GM11168 (cell line): Measurements from ENCODE around the gene ZSWIM8.
"Not testable (repeated sequence)": the region's sequence is repeated elsewhere in the genome, so short reads cannot be mapped to it uniquely, and the experiment has no call there.

Experiments used
- in situ Hi-C: fragments of 300-500 bp; cut with MboI; formaldehyde crosslinking; loops from one replicate; pipeline ENCODE4 v1.12.0; 2022; ENCODE audit warnings: low sequenced_read_pairs; ENCODE audit not compliant: unreplicated experiment

Gene ZSWIM8

DNA sequence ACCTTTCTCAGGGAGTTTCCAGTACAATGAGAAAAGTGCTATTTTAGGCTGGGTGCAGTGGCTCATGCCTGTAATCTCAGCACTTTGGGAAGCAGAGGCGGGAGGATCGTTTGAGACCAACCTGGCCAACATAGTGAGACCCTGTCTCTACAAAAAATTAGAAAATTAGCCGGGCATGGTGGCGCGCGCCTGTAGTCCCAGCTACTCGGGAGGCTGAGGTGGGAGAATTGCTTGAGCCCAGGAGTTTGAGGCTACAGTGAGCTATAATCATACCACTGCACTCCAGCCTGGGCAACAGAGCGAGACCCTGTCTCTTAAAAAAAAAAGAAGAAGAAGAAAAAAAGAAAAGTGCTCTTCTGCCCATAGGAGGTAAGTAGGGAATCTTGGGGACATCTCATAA lies 10.6 kb downstream of the ZSWIM8 start:
- in situ Hi-C loops = not testable (repeated sequence)

DNA sequence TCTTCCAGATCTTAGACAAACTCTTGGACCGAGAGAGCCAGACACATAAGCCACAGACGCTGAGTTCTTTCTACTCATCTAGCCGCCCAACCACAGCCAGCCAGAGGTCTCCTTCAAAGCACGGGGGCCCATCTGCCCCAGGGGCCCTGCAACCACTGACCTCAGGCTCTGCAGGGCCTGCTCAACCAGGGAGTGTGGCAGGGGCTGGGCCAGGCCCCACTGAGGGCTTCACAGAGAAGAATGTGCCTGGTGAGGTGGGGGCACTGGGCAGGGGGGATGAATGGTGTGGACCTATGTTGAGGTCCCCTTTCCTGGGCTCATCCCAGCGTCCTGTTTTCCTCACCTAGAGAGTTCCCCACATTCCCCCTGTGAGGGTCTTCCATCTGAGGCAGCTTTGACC lies 11.4 kb downstream of the ZSWIM8 start:
- in situ Hi-C loops = no loop called here

DNA sequence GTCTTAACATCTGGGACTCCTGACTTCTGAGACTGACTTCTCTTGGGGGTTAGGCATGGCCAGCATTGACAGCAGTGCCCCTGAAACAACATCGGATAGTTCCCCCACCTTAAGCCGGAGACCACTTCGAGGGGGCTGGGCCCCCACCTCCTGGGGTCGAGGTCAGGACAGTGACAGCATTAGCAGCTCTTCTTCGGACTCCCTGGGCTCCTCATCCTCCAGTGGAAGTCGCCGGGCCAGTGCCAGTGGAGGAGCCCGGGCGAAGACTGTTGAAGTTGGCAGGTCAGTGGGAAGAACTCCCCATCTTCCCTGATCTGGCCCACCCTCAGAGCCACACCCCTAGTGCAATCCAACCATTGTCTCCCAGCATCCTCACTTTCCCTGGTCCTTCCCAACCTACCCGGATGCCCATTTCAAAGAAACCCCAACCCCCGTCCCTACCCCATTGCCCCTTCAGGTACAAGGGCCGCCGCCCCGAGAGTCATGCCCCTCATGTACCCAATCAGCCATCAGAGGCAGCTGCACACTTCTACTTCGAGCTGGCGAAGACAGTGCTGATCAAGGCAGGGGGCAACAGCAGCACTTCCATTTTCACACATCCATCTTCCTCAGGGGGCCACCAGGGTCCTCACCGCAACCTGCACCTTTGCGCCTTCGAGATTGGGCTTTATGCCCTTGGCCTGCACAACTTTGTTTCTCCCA lies 12.1 kb downstream of the ZSWIM8 start:
- in situ Hi-C loops = no loop called here

DNA sequence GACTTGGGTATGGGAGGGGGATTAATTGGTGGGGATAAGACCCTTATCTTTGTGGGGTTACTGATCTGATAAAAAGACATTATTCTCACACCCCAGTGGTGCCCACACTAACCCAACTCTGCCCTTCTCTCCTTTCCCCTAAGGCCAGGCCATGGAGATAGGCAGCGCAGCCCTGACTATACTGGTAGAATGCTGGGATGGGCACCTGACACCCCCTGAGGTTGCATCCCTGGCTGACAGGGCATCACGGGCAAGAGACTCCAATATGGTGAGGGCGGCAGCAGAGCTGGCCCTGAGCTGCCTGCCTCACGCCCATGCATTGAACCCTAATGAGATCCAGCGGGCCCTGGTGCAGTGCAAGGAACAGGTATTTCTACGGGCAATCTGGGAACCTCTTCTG lies 12.7 kb downstream of the ZSWIM8 start:
- in situ Hi-C loops = no loop called here

DNA sequence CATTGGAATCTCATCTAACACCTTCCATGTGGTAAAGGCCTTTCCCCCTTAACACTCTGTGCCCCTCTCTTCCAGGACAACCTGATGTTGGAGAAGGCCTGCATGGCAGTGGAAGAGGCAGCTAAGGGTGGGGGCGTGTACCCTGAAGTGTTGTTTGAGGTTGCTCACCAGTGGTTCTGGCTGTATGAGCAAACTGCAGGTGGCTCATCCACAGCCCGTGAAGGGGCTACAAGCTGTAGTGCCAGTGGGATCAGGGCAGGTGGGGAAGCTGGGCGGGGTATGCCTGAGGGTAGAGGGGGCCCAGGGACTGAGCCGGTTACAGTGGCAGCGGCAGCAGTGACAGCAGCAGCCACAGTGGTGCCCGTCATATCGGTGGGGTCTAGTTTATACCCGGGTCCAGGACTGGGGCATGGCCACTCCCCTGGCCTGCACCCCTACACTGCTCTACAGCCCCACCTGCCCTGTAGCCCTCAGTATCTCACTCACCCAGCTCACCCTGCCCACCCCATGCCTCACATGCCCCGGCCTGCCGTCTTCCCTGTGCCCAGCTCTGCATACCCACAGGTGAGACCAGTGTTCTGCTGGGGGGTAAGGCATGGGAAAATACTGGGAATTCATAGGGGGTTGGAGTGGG lies 13.6 kb downstream of the ZSWIM8 start:
- in situ Hi-C loops = no loop called here

DNA sequence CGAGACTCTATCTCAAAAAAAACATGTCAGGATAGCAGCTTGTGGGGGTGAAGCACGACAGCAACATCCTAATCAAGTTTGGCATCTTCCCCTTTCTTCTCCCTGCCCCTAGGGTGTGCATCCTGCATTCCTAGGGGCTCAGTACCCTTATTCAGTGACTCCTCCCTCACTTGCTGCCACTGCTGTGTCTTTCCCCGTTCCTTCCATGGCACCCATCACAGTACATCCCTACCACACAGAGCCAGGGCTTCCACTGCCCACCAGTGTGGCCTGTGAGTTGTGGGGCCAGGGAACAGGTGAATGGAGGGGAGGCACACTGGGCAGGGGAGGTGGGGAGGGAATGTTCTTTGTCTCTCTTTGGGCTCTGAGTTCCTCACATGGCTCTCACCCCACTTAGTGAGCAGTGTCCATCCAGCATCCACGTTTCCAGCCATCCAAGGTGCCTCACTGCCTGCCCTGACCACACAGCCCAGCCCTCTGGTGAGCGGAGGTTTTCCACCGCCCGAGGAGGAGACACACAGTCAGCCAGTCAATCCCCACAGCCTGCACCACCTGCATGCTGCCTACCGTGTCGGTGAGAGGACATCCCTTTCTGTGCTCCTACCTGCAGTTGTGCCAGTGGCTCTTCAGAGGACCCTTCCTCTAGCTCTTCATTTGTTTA lies 14.6 kb downstream of the ZSWIM8 start:
- in situ Hi-C loops = no loop called here

GRCh38 chr10:73800560-73801252 lies 15.3 kb downstream of the ZSWIM8 start:
- in situ Hi-C loops = no loop called here

DNA sequence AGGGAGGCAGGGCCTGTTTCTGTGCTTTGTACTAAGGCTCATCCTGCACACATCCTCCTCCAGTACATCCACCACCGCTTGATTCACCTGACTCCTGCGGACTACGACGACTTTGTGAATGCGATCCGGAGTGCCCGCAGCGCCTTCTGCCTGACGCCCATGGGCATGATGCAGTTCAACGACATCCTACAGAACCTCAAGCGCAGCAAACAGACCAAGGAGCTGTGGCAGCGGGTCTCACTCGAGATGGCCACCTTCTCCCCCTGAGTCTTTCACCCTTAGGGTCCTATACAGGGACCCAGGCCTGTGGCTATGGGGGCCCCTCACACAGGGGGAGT lies 15.8 kb downstream of the ZSWIM8 start:
- in situ Hi-C loops = no loop called here

GRCh38 chr10:73802276-73802991 lies 17.0 kb downstream of the ZSWIM8 start:
- in situ Hi-C loops = no loop called here

GRCh38 chr10:73803680-73804286 lies 18.4 kb downstream of the ZSWIM8 start:
- in situ Hi-C loops = no loop called here

GRCh38 chr10:73806176-73806950 lies 21.0 kb downstream of the ZSWIM8 start:
- in situ Hi-C loops = no loop called here

DNA sequence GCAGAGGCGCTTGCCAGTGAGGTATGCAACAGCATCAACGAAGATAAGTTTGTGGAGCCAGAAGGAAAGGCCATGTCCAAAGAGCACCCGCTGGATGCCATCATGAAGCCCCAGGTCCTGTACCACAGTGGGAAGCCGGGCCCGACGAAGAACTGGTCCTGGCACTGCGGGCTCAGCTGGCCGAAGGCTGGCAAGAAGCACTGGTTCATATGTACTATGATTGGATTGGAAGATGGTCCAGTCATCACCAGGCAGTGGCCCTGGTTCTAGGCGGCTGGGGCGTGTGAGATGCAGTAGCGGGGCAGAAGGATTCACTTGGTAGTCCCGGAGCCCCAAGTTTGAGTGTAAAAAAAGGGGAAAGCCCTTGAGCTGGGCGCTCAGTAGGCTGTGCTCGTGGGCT lies 22.1 kb downstream of the ZSWIM8 start:
- in situ Hi-C loops = no loop called here

- in situ Hi-C loops = no loop called here
Measured at GRCh38 chr10:73808021-73808815, 22.8 kb downstream of the ZSWIM8 start.

DNA sequence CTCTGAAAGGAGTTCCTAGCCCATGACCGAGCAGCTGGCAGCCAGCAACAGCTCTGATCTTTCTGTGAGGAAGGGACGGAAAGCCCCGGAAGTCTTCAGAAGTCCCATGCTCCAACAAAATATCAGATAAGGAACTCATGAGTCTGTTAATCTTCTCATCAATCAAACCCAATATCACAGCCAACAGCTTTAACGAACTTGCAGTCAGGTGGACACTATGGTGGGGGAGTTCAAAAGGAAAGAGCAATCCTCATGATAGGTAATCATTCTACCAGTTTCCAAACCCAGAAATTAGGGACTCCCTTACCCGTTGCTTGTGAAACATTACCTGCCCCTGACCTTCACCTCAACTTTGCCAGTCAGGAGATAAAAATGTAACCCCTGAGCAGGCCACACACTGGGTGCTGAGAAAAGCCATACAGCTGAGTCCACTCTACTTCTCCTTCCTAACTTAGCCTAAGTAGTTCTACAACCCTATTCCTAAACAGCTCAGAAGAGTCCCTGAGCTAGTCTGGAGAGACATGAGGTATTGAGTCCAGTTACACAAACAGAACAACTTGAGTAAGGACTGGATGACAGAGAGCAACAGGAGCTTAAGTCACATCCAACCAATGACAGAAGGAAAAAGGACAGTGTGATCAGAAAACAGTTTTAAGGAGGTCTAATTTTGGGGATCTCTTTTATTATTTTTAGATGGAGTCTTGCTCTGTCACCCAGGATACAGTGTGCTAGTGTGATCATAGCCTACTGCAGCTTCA lies 23.8 kb downstream of the ZSWIM8 start:
- in situ Hi-C loops = no loop called here

- in situ Hi-C loops = no loop called here
Measured at GRCh38 chr10:73810358-73810734, 24.9 kb downstream of the ZSWIM8 start.

DNA sequence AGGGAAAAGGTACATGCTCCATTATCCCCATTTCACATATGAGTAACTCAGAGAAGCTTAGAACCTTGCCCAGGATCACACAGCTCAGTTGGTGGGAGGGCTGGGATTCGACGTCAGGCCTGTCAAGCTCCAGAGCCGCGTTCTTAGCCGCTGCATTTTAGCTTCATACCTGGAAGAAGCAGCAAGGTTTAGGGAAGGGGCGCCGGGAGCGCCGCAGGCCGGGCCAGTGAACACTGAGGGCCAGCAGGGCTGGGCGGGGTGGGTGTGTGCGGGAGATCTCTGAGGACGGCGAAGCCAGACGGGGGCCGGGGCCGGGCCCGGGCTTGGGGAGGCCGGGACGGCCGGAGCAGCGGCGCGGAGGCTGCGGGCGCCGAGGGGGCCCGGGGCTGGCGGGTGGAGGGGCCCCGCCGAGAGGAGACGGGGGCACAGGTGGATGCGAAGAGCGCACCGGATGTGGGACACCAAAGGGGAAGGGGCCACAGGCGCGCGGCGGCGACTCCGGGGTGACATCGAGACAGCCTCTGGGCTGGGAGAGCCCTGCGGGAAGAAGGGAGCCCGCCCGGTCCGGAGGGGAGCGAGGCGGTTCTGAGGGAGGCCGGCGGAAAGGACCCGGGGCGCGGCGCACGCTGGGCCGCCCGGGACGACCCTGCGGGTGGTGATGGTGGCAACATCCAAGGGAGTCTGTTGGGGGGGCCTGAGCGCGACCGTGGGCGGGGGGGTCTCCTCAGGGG lies 25.5 kb downstream of the ZSWIM8 start:
- in situ Hi-C loops = no loop called here

DNA sequence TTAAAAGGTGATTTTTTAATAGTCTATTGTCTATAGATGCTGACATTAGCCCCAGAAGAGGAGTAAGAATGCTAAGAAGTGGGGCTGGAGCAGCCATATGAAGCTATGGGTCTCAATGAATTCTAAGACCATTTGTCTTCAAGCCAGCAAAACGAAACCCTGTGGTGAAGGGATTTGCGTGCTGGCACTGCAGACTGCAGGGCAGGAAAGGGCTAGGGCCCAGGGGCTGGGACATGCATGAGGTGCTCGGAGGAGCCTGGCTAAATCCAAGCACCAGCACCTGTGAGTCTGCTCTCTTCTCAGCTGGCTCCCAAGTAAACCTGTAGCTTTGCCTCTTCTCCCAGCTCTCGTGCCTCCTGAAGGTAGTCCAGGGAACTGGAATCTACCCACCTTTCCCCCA lies 27.3 kb downstream of the ZSWIM8 start:
- in situ Hi-C loops = no loop called here
